DMS 273 treated with DMSO at 0.1 percent for 48 hours (cell line): ENCODE results near the gene RSAD1.

ENCODE experiments used
- DNase-seq: peaks from one replicate; lab custom pipeline; 2025; lab: John Stamatoyannopoulos, UW

The RSAD1 gene

DNA sequence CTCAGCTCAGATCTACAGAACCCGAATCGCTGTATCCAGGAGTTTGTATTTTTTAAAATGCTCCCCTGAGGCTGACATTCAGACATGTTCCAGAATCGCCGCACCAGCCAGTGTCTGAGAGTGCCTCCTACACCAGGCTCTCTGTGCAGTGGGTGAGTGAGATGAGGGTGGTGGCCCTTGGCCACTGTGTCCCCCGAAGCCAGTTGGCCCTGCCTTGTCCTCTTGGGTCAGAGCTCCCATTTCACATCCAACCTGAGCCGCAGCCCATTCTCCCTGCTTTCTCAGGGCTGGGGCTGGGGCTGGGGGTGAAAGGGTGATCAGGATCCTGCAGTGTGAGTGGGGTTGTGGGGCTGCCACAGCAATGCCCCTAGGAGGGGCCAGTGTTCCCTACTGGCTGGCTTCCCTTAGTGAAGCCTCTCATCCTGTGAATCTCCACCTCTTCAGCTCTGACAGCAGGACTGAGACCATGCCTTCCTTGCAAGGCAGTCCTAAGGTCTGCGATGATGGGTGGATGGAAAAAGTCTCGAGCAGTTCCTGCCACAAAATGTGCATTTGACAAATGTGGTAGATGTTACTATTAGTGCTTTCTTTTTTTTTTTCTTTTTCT lies 16.7 kb downstream of the RSAD1 start:
- no peak for DNase-seq

DNA sequence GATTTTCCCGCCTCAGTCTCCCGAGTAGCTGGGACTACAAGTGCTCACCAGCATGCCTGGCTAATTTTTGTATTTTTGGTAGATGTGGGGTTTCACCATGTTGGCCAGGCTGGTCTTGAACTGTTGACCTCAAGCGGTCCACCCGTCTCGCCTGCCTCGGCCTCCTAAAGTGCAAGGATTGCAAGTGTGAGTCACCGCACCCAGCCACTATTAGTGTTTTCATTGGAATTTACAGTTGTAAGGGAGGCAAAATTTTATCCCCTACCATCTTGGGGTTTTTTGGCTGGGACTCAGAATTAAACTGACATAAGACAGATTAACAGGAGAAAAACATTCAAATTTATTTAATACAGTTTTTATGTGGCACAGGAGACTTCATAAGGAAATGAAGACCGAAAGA lies 17.3 kb downstream of the RSAD1 start:
- no peak for DNase-seq

DNA sequence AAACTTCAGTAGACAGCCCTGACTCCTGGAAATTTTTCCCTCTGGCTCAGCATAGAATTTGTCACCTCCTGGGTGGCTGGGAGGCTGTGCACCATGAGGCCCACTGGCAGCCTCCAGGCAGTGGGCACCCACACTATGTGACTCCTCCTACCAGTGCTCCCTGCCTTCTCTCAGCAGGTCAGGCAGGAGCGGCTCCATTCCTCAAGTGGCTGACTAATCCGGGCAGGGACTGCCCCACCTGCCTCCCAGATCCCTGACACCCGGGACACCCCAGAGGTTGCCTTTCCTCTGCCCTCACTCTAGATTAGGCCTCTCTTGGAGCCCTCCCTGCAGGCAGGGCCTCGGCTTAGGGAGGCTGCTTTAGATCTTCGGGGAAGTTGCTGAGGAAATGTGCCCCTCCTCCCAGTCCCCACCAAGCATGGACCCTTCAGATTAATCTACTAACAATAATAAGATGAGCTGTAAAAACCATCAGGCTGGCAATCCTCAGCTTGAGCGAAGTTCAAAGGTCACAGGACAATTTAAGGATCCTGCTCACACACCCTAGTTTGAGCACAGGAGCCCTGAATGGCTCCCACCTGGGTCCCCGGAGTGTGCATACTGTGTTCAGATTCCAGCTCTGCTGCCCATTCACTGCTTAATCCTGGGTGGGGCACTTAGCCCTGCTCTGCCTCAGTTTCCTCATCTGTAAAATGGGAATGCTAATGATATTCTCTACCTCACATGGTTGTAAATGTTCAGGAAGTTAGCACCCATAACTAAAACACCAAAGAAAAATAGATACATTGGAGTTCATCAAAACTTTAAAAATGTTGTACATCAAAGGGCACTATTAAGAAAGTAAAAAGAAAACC lies 19.6 kb downstream of the RSAD1 start:
- no peak for DNase-seq

DNA sequence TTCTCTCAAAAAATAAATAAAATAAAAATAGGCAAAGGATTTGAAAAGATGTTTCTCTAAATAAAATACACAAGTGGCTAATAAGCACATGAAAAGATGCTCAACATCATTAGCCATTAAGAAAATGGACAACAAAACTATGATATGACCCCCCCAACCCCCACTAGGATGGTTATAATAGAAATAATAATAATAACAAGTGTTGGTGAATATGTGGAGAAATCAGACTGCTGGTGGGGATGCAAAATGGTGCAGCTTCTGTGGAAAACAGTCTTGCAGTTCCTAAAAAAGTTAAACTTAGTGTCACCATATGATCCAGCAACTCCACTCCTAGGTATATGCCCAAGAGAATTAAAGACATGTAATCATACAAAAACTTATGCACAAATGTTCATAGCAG lies 20.6 kb downstream of the RSAD1 start:
- DNase-seq, result no peak

DNA sequence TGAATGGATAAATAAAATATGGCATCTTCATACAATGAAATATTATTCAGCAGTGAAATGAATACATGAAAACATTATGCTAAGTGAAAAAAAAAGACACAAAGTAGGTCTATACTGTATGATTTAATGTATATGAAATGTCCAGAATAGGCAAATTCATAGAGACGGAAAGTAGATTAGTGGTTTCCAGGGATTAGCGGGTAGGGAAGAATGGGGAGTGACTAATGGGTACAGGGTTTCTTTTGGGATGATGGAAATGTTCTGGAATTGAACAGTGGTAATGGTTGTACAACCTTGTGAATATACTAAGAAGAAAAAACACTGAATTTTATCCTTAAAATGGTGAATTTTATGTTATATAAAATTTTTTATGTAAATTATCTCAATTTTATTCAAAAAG lies 21.1 kb downstream of the RSAD1 start:
- no peak for DNase-seq

DNA sequence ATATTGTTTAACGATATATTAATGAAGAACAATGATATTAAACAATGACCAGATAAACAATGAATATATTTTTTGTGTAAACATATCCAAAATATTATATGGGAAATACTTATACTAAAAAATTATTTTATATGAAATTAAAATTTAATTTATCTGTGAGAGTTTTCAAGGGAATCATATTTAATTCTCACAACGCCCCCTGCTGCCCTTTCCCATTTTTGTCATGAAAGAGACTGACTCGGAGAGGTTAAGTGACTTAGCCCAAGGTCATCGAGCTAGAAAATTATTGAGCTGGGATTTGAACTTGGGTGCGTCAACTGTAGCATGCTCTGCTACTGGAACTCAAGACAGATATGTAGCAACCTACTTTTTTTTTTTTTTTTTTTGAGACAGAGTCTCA lies 22.4 kb downstream of the RSAD1 start:
- no peak for DNase-seq

DNA sequence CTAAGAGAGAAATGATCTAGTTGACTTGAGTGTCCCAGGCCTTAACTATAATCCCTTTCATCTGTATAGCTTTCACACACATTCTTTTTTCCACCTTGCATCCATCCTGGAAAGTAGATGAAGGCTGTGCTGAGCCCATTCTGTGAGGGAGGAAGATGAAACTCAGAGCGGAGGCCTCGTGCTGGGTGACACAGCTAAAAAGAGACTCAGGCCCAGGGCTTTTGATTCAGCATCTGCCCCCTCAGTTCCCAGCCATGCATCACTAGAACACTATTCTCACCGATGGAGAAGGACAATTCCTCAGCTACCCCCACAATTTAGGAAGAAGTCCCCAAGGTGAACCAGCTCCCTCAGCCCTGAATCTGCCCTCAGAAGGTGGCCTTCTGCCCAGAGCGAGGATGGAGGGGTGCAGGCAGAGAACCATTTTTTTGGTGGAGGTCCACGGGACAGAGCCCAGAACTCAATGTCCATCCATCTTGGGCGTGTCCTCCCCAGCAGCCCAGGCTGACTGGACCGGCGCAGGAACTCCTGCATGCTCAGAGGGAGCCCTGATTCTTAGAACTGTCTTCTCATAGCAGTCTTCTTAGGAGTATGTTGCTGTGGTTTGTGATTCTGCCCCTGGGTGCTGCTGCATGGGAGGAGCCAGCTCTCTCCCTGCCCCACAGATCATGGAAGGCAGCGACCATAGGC lies 23.8 kb downstream of the RSAD1 start:
- DNase-seq, result no peak

DNA sequence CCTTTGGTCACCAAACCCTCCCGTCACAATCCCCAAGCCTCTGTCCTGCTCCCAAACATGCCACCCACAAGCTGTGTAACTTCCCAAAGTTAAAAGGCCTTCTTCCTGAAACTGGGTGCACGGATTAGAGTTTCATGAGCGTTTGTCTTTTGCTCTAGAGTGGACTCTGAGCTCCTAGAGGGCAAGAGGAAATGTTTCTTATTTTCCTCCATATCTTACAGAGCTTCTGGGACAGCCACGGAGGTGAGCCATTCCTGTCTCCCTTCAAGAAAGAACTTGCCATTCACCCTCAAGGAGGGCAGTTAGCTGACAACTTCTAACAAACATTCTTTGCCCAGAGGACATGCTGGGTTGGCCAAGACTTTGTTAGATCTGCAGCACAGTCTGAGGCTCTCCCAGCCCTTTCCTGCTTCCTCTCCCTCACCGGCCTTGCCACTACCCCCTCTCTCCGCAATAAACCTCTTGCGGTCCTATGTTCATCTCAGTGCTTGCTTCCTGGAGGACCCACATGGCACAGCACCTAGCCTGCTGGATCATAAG lies 27.0 kb downstream of the RSAD1 start:
- DNase-seq, result no peak

DNA sequence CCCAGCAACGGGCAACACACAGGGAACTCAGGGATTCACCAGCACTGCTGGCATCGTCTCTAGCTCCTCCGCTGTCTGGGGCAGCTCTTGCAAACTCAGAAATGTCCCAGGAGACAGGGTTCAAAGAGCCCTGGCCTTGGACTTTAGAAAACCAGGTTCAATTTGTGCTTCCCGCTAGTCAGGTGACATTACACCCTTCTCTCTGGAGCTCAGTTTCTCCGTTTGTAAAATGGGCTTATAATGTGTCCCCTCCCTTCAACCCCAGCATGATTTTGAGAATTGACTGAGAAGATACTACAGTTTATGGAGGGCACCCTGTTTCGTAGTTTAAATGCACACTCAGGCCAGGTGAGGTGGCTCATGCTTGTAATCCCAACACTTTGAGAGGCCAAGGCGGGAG lies 27.6 kb downstream of the RSAD1 start:
- no peak for DNase-seq

DNA sequence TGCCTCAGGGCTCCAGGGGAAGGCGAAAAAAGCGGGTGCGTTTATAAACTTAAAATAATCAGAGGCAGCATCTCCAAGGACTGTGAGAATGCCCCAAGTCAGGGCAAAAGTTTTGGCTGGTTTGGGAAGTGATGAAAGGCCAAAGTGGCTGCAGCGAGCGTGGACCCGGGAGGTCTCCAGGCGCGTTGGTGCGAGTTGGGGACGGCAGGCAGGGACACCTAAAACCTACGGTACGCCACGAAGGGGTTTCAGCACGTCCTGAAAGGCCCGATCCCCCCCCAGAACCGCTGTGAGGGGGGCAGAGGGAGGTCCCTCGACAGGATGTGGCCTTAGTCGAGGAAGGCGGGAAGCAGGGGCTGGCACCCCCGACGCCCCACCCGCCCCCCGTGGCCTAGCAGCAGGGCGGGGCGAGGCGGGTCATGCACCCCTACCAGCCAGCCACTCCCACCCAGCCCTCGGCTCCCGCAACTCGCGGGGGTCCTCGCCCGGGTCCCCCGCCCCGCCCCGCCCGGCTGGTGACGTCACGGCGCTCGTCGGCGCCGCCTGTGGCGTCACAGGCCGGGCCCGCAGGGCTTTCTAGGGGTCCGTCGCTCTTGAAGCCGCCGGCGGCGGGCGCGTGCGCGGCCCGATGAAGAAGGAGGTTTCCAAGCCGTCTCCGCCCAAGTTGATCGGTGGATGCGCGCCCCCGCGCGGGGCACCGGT lies 29.4 kb downstream of the RSAD1 start, which contains the start of gene MYCBPAP:
TSS of gene MYCBPAP (plus strand) at position 569 of the 702 bp plus-strand sequence. CDS start 236 bp downstream, outside the sequence.
- no peak for DNase-seq

DNA sequence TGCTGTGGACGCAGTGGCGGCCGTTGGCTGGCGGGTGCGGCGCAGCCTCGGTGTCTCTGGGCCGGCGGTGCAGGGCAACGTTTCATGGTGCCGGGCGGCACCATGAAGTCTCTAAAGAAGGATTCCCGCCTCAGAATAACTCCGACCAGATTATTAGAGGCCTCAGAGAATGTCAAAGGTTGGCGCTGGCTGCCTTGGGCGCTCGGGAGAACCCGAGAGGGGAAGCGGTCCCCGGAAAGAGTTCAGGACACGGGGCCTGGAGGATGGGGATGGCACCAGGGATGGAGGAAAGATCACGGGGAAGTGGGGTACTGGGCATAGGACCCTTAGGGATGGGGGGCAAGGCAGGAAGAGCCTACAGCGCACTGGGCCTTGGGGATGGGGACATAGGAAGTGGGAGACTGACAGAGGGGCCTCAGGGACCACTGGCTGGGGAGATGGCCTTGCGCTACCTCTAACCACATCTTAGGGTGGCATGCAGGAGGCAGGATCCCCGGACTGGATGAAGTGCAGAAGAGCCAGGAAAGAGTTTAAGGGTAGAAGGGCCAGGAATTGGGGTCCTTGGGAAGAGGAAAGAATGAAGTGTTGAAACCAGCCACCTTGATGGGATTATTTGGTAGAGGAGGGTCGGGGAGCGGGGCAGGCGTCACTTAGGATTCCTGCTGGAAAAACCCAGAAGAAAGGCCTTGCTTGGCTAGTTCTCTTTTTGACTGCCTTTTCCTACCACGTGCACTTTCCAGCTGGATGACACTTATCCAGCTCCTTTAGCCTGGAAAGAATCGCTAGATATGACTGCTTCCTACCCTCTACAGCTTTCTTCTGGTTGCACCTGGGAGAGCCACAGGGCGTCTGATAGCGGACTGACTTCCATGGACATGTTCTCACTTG lies 30.2 kb downstream of the RSAD1 start:
- DNase-seq, result no peak

DNA sequence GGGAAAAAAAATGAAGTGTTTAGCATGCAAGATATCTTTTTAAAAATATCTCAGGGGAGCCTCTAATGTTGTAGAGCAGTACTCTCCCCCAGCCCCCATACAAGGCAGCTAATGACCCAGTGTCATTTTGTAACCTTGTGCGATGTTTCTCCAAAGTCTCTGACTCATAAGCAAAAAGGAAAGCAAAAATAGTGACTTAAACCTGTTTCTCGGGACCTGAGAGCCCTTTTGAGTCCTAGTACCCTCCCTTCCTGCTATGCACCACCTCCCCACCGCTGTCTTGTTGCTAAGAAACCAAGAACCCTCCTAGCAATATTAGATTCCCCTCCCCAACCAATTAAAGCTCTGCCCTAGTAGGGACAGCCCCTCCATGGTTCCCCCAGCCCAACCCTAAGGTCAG lies 32.4 kb downstream of the RSAD1 start:
- DNase-seq, result no peak

DNA sequence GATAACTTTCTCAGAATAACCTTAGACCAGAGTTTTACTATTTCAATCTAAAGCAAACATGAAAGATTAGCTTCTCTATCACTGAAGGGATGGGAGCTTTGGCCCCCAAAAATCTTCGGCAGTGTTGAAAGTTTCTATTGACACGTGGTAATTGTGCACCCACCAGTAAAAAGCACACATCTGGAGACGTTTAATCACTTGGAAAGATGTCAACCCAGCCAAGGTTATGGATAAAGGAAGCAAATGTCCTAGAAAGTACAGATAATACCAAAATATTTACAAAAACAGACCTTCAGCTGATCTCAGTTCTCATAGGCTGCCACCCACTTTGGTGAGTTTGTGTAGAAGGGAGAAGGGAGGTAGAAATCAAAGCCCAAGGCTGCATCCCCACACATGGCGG lies 34.8 kb downstream of the RSAD1 start:
- no peak for DNase-seq

DNA sequence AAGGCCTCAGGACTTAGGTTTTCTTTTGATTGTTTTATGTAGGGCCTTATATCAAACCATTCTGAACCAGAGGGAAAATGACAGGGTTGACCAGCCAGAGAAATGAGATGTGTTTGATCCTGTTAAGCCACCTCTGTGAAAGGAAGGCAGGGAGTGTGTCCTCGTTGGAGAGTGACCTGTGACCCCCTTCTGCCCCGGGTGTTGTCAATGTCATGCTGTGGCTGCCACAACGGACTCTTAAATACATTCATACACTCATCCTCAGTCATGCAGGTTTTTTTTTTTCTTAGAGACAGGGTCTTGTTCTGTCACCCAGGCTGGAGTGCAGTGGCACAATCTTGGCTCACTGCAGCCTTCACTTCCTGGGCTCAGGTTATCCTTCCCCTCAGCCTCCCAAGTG lies 35.7 kb downstream of the RSAD1 start:
- DNase-seq, result no peak

DNA sequence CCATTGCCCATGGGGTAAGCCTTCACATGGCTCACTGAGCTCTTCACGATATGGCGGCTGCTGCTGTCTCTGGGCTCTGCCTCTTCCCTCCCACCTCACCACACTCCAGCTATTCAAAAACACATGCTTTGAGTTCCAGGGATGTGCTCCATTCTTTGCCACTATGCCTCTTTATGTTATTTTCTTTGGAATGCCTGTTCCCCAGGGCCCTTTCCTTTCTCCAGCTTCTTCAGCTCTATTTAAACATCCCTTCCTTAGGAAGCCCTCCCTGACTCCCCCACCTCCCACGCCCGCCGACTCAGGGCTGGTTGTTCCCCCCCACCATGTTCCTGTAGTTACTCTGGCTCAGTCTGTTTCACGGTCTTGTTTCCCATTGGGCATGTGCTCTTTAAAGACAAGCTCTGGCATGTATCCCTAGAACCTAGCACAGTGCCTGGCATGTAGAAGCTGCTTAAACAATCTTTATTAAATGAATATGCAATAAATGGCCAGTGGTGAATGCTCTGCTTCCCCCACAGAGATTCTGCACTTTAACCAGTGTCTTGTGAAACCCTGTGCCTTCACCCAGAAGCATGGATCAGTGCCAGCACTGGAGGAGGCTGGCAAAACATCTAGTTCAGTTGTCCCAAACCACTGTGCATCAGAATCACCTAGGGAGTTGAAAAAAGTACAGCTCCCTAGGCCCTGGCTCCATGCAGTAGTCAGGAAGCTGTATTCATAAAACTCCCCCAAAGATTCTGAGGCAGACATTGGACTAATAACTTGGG lies 36.5 kb downstream of the RSAD1 start:
- no peak for DNase-seq

DNA sequence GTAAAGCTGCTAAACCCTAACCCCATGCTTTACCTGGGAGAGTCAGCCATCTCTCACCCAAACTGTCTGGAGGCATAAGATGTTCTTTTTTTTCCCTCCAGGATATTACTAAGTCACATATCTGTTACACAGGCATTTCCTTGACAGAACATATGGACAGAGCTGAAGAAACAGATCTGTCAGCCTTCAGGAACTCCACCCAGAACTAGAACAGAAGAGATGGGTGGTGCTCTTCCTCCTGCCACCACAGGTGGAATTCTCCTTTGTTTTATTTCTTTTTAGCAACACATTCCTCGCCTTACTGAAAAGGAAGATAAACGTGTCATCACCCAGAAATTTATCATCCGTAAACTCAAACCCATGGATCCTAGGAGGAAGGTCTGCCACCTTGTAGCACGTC lies 38.4 kb downstream of the RSAD1 start:
- DNase-seq, result no peak

DNA sequence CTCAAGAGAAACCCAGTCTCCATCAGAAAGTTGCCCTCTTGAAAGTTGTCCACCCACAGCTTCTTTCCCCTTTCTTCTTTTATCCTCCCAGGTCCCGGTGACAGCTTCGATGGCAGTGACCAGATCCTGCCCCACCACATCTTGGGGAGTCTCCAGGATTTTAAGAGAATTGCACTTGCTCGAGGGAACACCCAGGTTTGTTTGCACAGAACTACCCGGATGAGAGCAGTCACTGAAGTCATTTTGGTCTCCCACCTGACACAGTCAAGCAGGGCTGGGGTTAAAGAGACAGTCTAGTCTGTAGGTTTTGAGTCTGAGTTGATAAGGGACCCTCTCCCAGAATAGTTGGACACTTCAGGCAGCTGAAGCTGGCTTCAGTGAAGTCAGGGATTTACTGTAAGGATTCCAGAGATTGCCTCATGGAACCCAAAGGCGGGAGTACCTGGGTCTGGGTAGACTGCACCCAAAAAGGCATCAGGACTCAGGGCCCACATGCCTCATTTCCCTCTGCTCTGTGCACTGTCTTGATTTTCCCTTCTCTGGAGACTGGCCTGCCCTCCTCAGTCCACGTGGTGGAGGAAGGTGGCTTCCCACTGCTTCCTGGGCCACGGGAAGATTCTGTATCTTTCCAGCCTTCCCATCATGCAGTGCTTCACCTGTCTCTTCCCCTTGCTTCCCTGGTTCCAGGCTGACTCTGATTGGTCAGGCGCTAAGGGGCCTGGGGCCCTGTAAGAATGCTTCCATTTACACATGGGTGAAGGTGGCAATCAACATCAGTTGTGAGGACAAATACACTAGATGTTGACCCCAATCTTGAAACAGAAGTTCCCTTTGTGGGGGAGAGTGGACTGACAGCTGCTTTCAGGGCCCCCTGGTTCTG lies 39.1 kb downstream of the RSAD1 start:
- no peak for DNase-seq

DNA sequence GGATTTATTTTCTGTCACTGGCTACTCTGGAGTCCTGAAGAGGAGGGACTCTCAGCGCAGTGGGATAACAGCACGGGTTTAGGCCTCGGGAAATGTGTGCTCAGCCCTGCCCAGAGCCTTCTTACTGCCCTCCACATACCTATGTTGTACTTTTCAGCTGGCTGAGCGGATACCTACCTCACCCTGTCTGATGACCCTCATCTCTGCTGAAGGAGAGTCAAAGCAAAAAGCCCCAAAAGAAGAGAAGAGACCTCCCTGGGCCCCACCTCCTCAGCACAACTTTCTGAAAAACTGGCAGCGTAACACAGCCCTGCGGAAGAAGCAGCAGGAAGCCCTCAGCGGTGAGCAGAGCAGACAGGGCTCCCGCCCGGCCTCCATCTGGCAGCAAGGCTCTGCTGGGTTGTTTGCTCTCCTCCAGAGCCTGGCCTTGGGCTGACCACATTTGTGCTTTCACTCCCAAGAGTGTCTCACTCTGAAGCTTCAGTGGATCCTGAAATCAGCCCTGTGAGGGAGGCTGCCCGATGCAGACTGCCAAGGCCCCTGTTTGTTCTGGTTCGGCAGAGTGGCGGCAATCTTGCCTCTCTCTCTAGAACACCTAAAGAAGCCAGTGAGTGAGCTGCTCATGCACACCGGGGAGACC lies 39.8 kb downstream of the RSAD1 start:
- DNase-seq, result no peak
